CD14-positive monocyte (primary cell): ENCODE results near the gene TRPC1. TPM values are rescaled to one million over a fixed set of nuclear protein-coding genes. Genes with fewer than 3 reads are reported as not detected.

Experiments used
- DNase-seq, 3 donors: peaks; one replicate each; pipeline ENCODE4 v3.0.0-alpha.2; 2011 to 2022
- H2AFZ ChIP-seq: 2 replicates; pipeline ENCODE4 v1.6.0; 2012; ENCODE audit warnings: mild to moderate bottlenecking, low read depth, low read length, inconsistent platforms; ENCODE audit not compliant: insufficient read depth, poor library complexity, severe bottlenecking
- H3K27ac ChIP-seq, 2 donors: 1 replicate in 1 of 2; 2 replicates in 1 of 2; pipeline ENCODE4 v1.5.1; 2012 to 2013; ENCODE audit warnings: low read length in 2 of 2, control low read depth in 1 of 2, inconsistent platforms in 1 of 2, low read depth in 1 of 2, mild to moderate bottlenecking in 1 of 2
- H3K27me3 ChIP-seq, 2 donors: one replicate each; pipeline versions ENCODE4 v1.6.0 to v1.6.1; 2011 to 2013; ENCODE audit warnings: low read length in 2 of 2; ENCODE audit not compliant: control insufficient read depth in 2 of 2, insufficient read depth in 2 of 2
- H3K36me3 ChIP-seq, 2 donors: replicated peaks in 1 of 2; 1 replicate in 1 of 2; 2 replicates in 1 of 2; pipeline versions ENCODE4 v1.5.1 to v1.6.1; 2012 to 2013; ENCODE audit warnings: low read length in 2 of 2, control low read depth in 1 of 2, inconsistent platforms in 1 of 2, mild to moderate bottlenecking in 1 of 2; ENCODE audit not compliant: insufficient read depth in 2 of 2, control insufficient read depth in 1 of 2
- H3K4me1 ChIP-seq, 2 donors: 1 replicate in 1 of 2; 2 replicates in 1 of 2; pipeline versions ENCODE4 v1.5.1 to v1.6.1; 2012 to 2013; ENCODE audit warnings: low read length in 2 of 2, control low read depth in 1 of 2, inconsistent platforms in 1 of 2, mild to moderate bottlenecking in 1 of 2, moderate library complexity in 1 of 2; ENCODE audit not compliant: insufficient read depth in 2 of 2, control insufficient read depth in 1 of 2
- H3K4me2 ChIP-seq: replicated peaks from 2 replicates; pipeline ENCODE3; 2012; ENCODE audit warnings: low read length, moderate library complexity, mild to moderate bottlenecking; ENCODE audit not compliant: poor library complexity, severe bottlenecking; ENCODE audit errors: extremely low read depth
- H3K4me3 ChIP-seq, 3 experiments: fragments of 200-600 bp in 1 of 3; sonication (generic) in 1 of 3; replicated peaks in 1 of 3; 1 replicate in 2 of 3; 2 replicates in 1 of 3; pipeline ENCODE4 v1.5.1; 2011 to 2013; ENCODE audit warnings: low read length in 3 of 3, mild to moderate bottlenecking in 3 of 3, control low read depth in 2 of 3, low read depth in 2 of 3, inconsistent platforms in 1 of 3, moderate library complexity in 1 of 3
- H3K79me2 ChIP-seq: 2 replicates; pipeline ENCODE4 v1.6.0; 2012; ENCODE audit warnings: mild to moderate bottlenecking, control low read depth, inconsistent platforms, low read length, moderate library complexity; ENCODE audit not compliant: insufficient read depth
- H3K9ac ChIP-seq: 2 replicates; pipeline ENCODE4 v1.6.0; 2017; ENCODE audit warnings: low read length, mild to moderate bottlenecking; ENCODE audit not compliant: insufficient read depth, poor library complexity, severe bottlenecking
- H3K9me3 ChIP-seq, 2 donors: replicated peaks in 1 of 2; 1 replicate in 1 of 2; 2 replicates in 1 of 2; pipeline versions ENCODE4 v1.5.1 to v1.6.1; 2012 to 2013; ENCODE audit warnings: low read length in 2 of 2, control low read depth in 1 of 2; ENCODE audit not compliant: control insufficient read depth in 1 of 2, insufficient read depth in 1 of 2
- H4K20me1 ChIP-seq: 2 replicates; pipeline ENCODE4 v1.6.0; 2012; ENCODE audit warnings: mild to moderate bottlenecking, low read length, control low read depth, moderate library complexity; ENCODE audit not compliant: insufficient read depth
- H3K27ac Mint-ChIP-seq, 7 donors: one replicate each; pipeline ENCODE4 v1.8.0; 2020; ENCODE audit warnings: mild to moderate bottlenecking in 7 of 7, mixed read lengths in 7 of 7, moderate library complexity in 6 of 7, inconsistent platforms in 2 of 7
- H3K27me3 Mint-ChIP-seq, 3 donors: one replicate each; pipeline ENCODE4 v1.8.0; 2021 to 2022; ENCODE audit warnings: low read depth in 3 of 3, mild to moderate bottlenecking in 3 of 3, mixed read lengths in 3 of 3, moderate library complexity in 3 of 3, inconsistent platforms in 1 of 3
- H3K36me3 Mint-ChIP-seq, 2 donors: one replicate each; pipeline ENCODE4 v1.8.0; 2020; ENCODE audit warnings: mixed read lengths in 2 of 2, inconsistent platforms in 1 of 2, mild to moderate bottlenecking in 1 of 2
- H3K4me1 Mint-ChIP-seq: one replicate; pipeline ENCODE4 v1.8.0; 2020; ENCODE audit warnings: mild to moderate bottlenecking, mixed read lengths
- H3K4me3 Mint-ChIP-seq, 2 donors: one replicate each; pipeline ENCODE4 v1.8.0; 2020; ENCODE audit warnings: mild to moderate bottlenecking in 2 of 2, mixed read lengths in 2 of 2, moderate library complexity in 1 of 2
- H3K9me3 Mint-ChIP-seq, 7 donors: one replicate each; pipeline ENCODE4 v1.8.0; 2020 to 2022; ENCODE audit warnings: mixed read lengths in 7 of 7, mild to moderate bottlenecking in 6 of 7, moderate library complexity in 6 of 7, inconsistent platforms in 2 of 7
- CTCF ChIP-seq: fragments of 200-600 bp; IDR thresholded peaks from one replicate; pipeline ENCODE4 v1.8.0; 2022; ENCODE audit warnings: antibody characterized with exemption, mild to moderate bottlenecking
- WGBS: methylation state at CpG from one replicate; pipeline ENCODE4 v1.1.5; 2013; ENCODE audit warnings: missing lambda C conversion rate; ENCODE audit not compliant: insufficient coverage; 5-methylcytosine and 5-hydroxymethylcytosine counted together
- intact Hi-C, 2 donors: fragments of 100-400 bp; cut with micrococcal nuclease; formaldehyde crosslinking; loops; one replicate each; pipeline versions ENCODE4 v1.15.0 to v1.15.1; 2023
- polyA plus RNA-seq, 3 donors: library from polyadenylated mRNA; depleted of rRNA in 1 of 3; unstranded in 2 of 3; stranded (reverse) in 1 of 3; fragments of 300-500 nt in 2 of 3; fragments of >200 nt in 1 of 3; fragmentation: Illumina TruSeq in 2 of 3; gene quantifications; 1 replicate in 2 of 3; 2 replicates in 1 of 3; pipeline ENCODE4 v1.2.3, GENCODE V29; 2012 to 2021

The TRPC1 gene
- polyA plus RNA-seq, 3 donors = 0.01 TPM; not detected in 2

- peaks cover 3% of the 10 kb centered on the region for H3K4me1 Mint-ChIP-seq
- no peak overlapping the region for H3K27ac Mint-ChIP-seq
- peaks cover 0 to 3% (median 0%) of the 10 kb centered on the region in 7 donors for H3K9me3 Mint-ChIP-seq
- peaks cover 0 to 6% of the 10 kb centered on the region in 2 donors for H3K9me3 ChIP-seq
- H3K79me2 ChIP-seq = no peaks in the 10 kb centered on the region
- peak overlapping the region in 1 of 2 donors; percentile 70 for H3K27ac ChIP-seq
- TF ChIP-seq CTCF = no peak
- H3K4me2 ChIP-seq = peak overlapping the region; percentile 21
- no peak overlapping the region for H3K9ac ChIP-seq
- no peaks in the 10 kb centered on the region for H4K20me1 ChIP-seq
- no peak overlapping the region for H3K4me3 ChIP-seq
- no peaks in the 10 kb centered on the region for H3K36me3 Mint-ChIP-seq
- H2AFZ ChIP-seq = peak overlapping the region; percentile 49
- no peaks in the 10 kb centered on the region for H3K36me3 ChIP-seq
- H3K27me3 ChIP-seq = no peaks in the 10 kb centered on the region
- peaks cover 17 to 21% of the 10 kb centered on the region in 2 donors for H3K4me1 ChIP-seq
- 0% methylated on average over 2 of the region's 2 CpGs for WGBS
- peak; percentile 61 to 78 (median 78) for DNase-seq
- intact Hi-C loops = no loop called here
- no peak overlapping the region for H3K4me3 Mint-ChIP-seq
- no peaks in the 10 kb centered on the region for H3K27me3 Mint-ChIP-seq
Observed at GRCh38 chr3:142850395-142851023, 126.7 kb downstream of the TRPC1 start.

- Mint-ChIP-seq H3K36me3 (no peaks in the 10 kb centered on the region), H3K9me3 (peaks cover 0 to 3% (median 0%) of the 10 kb centered on the region in 7 donors), H3K4me3 (no peak overlapping the region), H3K27ac (no peak overlapping the region), H3K27me3 (peaks cover 0 to 2% (median 0%) of the 10 kb centered on the region in 3 donors), H3K4me1 (peaks cover 3% of the 10 kb centered on the region)
- Histone ChIP-seq H3K4me1 (peaks cover 17 to 21% of the 10 kb centered on the region in 2 donors), H3K4me3 (no peak overlapping the region), H3K9me3 (peaks cover 0 to 6% of the 10 kb centered on the region in 2 donors), H2AFZ (no peak overlapping the region), H3K9ac (no peak overlapping the region), H3K79me2 (no peaks in the 10 kb centered on the region), H3K36me3 (no peaks in the 10 kb centered on the region), H3K4me2 (no peak overlapping the region), H3K27me3 (no peaks in the 10 kb centered on the region), H4K20me1 (no peaks in the 10 kb centered on the region), H3K27ac (no peak overlapping the region)
- intact Hi-C loops = no loop called here
- WGBS = no CpG with 5 or more reads among the region's 4 CpGs
- no peak for TF ChIP-seq CTCF
- peak in 1 of 3 donors; percentile 5 for DNase-seq
Observed at GRCh38 chr3:142852009-142852408, 128.2 kb downstream of the TRPC1 start.
